ENCODE measurements around the gene SEPTIN1. TPM values are rescaled to one million over a fixed set of nuclear protein-coding genes. Genes with fewer than 3 reads are reported as not detected.
A peak's percentile ranks its signal among the peaks of the same experiment; 100 is the strongest.

SEPTIN1 gene
- total and polyA plus RNA-seq, 2 of the 4 experiments (the other 2 are of a cell fraction): 0.24 TPM; not detected in 1

DNA sequence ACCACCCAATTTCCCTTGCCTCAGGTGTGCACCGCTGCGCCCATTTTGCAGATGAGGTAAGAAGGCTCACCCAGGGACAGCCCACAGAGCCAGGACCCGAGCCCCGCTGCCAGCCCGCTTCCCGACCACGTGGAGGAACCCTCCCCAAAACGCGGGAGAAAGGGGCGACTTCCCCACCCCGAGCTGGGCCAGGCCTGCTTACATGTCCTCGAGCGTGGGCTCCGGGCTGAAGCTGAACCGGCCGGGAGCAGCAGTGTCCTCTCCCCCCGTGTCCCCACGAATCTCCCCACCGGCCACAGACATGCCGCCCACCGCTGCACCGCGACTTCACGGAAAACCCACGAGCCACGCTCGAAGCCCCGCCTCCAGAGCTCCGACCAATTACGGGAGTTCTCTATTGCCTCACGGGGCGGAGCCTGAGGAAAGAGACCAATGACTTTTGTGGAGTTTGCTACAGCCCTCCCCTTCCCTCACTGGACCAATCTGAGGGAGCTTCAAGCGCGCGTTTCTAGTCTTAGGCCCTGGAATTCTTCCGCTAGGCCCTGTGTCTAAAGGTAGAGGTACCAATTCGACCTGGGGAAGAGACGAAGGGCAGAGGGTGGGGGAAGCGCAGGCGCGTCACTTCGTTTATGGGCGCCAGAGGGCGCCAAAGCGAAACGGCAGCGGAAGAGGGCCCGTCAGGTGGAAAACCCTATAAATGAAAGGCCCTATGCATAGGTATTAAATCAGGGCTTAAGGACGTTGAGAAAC lies 47.5 kb upstream of the SEPTIN1 start, which contains the start of gene DCTPP1:
Gene DCTPP1 (minus strand): TSS at position 353 of the 750 bp plus-strand sequence. CDS start 50 bp downstream, at position 303.
- no peak within 1 kb of the TSS; the same call in 1 of the 2 replicates for H3K27ac ChIP-seq (ENCODE audit: insufficient read depth, low read length)
- BruUV-seq (replicated peaks): no TSS peak
- dilution Hi-C loops (cut with HindIII; ENCODE audit: low sequenced_read_pairs, unreplicated experiment) (no loop called here), in situ Hi-C loops (cut with MboI; ENCODE audit: low sequenced_read_pairs) (no loop called here), intact Hi-C loops (cut with micrococcal nuclease) (loop anchor here (1.0 kb wide), 1 partner anchor 198 kb away; no protein-coding TSS in a partner anchor)
- H3K56ac ChIP-seq (ENCODE audit: extremely low read depth, insufficient read depth, low read length): peak within 1 kb of the TSS; percentile 34; the same call in 1 of the 2 replicates
- no peak within 1 kb of the TSS for H2BK20ac ChIP-seq (ENCODE audit: low read depth, low read length)
- H3K9me1 ChIP-seq (ENCODE audit: insufficient read depth, low read length): peaks cover 6% of the 10 kb centered on the region
- peak within 1 kb of the TSS; percentile 100 for H2AFZ ChIP-seq (replicated peaks; ENCODE audit: low read length, poor library complexity)
- peak within 1 kb of the TSS; percentile 23 for H3K9ac ChIP-seq (ENCODE audit: low read depth, low read length)
- peak within 1 kb of the TSS; percentile 69 for H3K4ac ChIP-seq (ENCODE audit: low read depth, low read length)
- H2AK5ac ChIP-seq (ENCODE audit: low read depth, low read length): peak within 1 kb of the TSS; percentile 40
- H2BK15ac ChIP-seq (ENCODE audit: low read depth, low read length): no peak within 1 kb of the TSS
- H3K79me1 ChIP-seq (ENCODE audit: low read depth in 1 of 2, low read length in 2 of 2): peaks cover 15 to 19% of the 10 kb centered on the region in 2 experiments
- H3K4me3 ChIP-seq (ENCODE audit: insufficient read depth, low read depth, low read length): peak within 1 kb of the TSS; percentile 64
- CTCF ChIA-PET: interaction anchor here (0.6 to 1.5 kb wide), 10 partner anchors 9 to 511 kb away, joined by 3 to 6 read pairs (median 3); no protein-coding TSS in a partner anchor
- H3K27me3 ChIP-seq (ENCODE audit: control insufficient read depth, insufficient read depth, low read length): peaks cover 5% of the 10 kb centered on the region
- peaks cover 6% of the 10 kb centered on the region for H3K36me3 ChIP-seq (ENCODE audit: control insufficient read depth, insufficient read depth, low read length)
- H2BK120ac ChIP-seq (ENCODE audit: low read depth, low read length): no peak within 1 kb of the TSS
- H3K4me2 ChIP-seq (ENCODE audit: low read depth, low read length): peak within 1 kb of the TSS; percentile 82
- H3K18ac ChIP-seq (ENCODE audit: low read depth, low read length): no peak within 1 kb of the TSS
- H2AK9ac ChIP-seq (replicated peaks; ENCODE audit: low read depth, low read length, poor library complexity): peak within 1 kb of the TSS; percentile 94
- peak; percentile 100 for ATAC-seq (ENCODE audit: low read depth)
- H3K14ac ChIP-seq (replicated peaks; ENCODE audit: low read depth, low read length): peak within 1 kb of the TSS; percentile 72
- no peak within 1 kb of the TSS for H2BK5ac ChIP-seq (ENCODE audit: low read depth, low read length, poor library complexity, severe bottlenecking)
- peak; percentile 98 for DNase-seq
- H4K5ac ChIP-seq (ENCODE audit: low read depth, low read length): peak within 1 kb of the TSS; percentile 71
- peak within 1 kb of the TSS; percentile 33 for H4K91ac ChIP-seq (ENCODE audit: insufficient read depth, low read depth, low read length)
- H4K8ac ChIP-seq (ENCODE audit: low read depth in 2 of 2, low read length in 2 of 2): peak within 1 kb of the TSS; percentile 81 to 93
- 0% methylated on average over 13 of the region's 49 CpGs; no CpG with 5 or more reads in 1 of the 2 experiments for WGBS, 2 experiments (ENCODE audit: extremely low coverage in 2 of 2, insufficient read length in 1 of 2)
- POLR2A ChIA-PET (ENCODE audit: unreplicated experiment): no interaction called here
- peaks cover 3% of the 10 kb centered on the region; the same call in 1 of the 2 replicates for H3K4me1 ChIP-seq (ENCODE audit: control insufficient read depth, insufficient read depth, low read length)
- H4K20me1 ChIP-seq (ENCODE audit: insufficient read depth, low read length): no peaks in the 10 kb centered on the region; the same call in 1 of the 2 replicates
- H3K23ac ChIP-seq (ENCODE audit: low read depth, low read length): peak within 1 kb of the TSS; percentile 77
- no peaks in the 10 kb centered on the region for H3K9me3 ChIP-seq (ENCODE audit: control insufficient read depth, insufficient read depth, low read length)
- TF ChIP-seq CTCF (conservative IDR thresholded peaks at IDR 0.05; ENCODE audit: low read depth, low read length) (peak; percentile 79), POLR2A (IDR thresholded peaks at IDR 0.05; ENCODE audit: low read depth, low read length) (no peak), CEBPB (IDR thresholded peaks at IDR 0.05; ENCODE audit: low read depth, low read length) (peak; percentile 89), MAZ (IDR thresholded peaks at IDR 0.05; ENCODE audit: borderline replicate concordance, low read depth, low read length) (0 out of 2 replicates have a peak, but pooled peaks have one; percentile 24), SMC3 (IDR thresholded peaks at IDR 0.05; ENCODE audit: low read depth, low read length) (peak; percentile 78), USF2 (IDR thresholded peaks at IDR 0.05; ENCODE audit: low read depth, low read length) (peak; percentile 37), MXI1 (IDR thresholded peaks at IDR 0.05; ENCODE audit: borderline replicate concordance, low read depth, low read length) (peak; percentile 86), RAD21 (IDR thresholded peaks at IDR 0.05; ENCODE audit: low read length) (peak; percentile 68), CHD1 (IDR thresholded peaks at IDR 0.05; ENCODE audit: low read depth, low read length) (no peak), ELK1 (IDR thresholded peaks at IDR 0.05; ENCODE audit: borderline replicate concordance, low read depth, low read length) (no peak)

Measured in IMR-90 (cell line).